HG03571 (cell line): Measurements from ENCODE around the gene AHNAK2.

ENCODE experiments used
- ATAC-seq: cut with Tn5 transposase; IDR thresholded peaks from one replicate; pipeline ENCODE4 v1.9.1; 2021; ENCODE audit not compliant: unreplicated experiment

The AHNAK2 gene

DNA sequence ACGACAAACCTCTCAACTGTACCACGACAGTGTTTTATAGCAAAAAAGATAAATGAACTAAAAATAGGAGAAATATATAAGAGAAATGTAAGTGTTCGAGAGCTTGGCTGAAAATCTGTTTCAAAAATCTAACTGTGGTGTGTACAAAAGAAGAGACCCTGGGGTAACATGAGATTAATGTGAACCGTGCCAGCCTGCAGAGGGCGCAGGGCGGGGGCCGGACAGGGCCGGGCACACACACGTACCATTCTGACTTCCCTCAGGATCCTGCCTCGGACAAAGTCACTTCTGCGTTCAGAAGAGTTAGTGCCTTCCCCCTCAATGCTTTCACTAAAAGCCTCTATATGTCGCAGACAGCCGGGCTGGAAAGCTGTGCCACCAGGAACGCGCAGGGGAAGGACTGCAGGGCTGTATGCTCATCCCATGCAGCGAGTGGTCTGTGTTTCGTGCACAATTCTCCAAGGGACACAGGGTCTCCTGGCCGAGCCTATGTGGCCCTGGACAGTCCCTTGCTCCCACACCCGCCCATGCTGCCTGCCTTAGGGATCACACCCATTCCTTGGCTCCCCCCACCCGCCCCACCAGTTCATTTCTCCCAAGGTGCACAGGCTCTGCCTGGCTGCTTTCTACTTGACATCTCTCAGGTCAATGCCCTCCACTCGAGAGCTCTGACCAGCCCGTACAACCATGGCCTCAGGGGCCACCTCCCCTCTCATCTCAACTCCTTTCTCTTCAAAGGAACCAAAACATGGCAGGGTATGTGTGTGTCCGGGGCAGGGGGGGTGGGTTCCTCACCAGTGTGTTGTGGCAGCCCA is 34.2 kb upstream of the AHNAK2 start:
- ATAC-seq = no peak

DNA sequence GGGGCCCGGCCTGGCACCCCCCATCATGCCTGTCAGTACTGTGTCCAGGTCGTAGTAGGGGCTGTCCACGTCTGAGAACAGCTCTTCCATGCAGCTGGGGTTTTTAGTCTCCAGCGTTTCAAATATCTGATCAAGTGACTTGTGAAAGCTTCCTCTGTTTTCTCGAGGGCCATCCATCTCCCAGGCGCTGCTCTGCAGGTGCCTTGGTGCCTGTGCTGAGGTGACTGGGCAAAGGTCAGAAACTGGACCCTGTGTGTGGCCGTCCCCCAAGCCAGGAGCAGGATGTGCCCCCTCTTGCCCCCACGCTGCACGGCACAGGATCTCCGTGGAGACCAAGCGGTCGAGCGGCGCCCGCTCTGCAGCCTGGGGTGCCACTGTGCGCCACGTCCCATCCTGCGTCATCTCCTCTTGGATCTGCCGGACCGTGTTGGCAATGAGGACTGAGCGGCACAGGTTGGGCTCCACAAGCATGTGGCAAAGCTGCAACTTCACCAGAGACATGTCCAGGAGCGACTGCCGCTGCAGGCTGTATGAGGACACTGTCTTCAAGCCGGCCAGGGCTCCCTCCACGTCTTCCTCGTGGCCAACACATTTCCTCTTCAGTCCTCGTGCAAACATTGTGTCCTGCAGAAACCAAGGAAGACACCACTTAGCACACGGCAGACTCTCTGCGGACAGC is 33.3 kb upstream of the AHNAK2 start:
- no peak for ATAC-seq

DNA sequence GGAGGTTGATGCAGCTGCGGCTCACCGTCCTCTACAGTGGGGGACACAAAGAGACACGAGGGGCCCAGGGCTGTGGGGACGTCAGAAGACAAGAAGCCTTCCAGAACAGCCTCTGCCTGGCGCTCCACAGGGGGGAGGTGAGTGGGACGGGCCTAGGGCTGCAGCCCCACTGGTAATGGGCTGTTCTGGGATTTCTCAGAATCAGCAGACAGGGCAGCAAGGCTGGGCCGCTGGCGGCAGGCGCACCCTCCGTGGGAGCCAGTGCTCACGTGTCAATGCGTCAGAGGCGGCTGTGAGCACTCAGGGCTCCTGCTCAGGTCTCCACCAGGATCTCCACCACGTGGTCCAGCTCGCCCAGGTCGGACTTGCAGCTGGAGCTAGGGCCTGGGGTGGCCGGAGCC is 32.7 kb upstream of the AHNAK2 start:
- ATAC-seq = no peak

DNA sequence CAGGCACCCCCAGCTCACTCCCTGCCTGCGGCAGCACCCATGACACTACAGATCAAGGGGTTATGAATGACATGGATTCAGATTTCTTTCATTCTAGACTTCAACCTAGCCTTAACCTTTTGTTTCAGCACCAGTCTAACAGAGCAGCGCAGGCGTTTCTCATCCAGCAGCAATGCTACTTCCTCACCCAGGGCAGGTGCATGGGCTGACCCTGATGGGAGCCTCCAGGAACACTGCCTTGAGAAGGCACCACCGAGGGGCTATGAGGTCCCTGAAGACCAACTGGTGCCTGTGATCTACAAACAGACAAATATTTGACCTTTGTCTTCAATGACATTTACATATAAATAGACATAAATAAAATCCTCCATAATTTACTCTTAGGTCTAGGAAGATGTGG is 31.9 kb upstream of the AHNAK2 start:
- ATAC-seq = no peak

DNA sequence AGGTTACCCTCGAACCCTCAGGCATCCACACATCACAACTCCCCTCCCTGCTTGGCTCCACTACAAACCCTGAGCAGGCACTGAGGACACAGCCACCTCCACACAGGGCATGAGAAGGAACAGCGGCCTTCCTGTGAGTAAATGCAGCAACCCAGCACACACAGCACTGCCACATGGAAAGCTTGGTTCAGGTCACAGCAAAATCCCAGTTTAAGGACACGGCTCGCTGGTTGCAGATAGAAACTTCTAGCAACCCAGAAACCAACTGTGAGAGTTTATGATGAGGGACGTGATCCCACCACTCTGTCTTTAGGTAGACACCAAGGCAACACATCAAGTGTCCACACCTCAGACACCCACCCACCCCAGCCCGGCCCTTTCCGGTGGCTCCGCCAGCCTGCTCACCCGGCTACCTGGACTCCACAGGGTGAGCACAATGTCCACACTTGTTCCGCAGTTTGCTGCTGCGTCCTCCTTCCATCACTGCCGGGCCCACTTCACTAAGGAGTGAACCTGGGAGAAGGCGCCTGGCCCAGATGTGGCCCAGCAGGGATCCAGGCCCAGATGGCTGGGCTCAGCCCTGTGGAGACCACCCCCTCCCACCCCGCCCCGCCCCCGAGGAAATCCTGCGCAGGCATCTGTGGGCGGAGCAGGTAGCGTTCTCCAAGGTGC is 29.6 kb upstream of the AHNAK2 start:
- ATAC-seq = no peak

DNA sequence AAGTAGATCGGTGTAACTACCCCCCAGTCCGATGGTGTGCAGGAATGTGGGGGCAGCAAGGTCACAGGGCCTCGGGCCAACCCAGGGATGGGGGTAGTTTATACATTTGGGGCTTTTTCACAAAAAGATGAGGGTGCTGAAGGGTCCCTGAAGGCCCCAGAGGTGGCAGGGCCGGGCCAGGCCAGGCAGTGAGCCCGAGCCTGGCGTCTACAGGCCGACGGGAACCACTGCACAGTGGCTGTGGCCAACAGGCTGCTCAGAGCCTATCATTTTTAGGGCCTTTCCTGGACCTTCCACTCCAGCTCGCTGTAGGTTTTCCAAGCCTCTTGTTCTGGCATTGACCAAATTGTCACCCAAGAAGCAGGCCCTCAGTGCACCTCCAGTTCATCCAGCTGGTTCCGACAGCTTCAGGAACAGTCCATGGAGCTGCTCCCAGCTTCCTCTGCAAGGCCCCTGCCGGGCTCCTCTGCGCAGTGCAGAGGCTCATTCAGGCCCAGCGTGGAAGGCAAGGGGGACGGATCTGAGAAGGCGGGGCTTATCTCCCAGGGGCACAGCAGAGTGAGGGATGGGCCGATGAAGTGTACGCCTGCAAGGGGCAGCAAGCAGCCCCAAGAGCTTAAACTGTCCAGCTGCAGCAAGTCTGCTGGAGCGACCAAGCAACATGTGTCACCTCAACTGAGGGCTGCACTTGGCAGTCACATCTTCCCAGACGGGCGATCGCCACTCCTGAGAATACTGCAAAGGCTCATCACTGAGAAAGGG is 28.8 kb upstream of the AHNAK2 start:
- no peak for ATAC-seq

DNA sequence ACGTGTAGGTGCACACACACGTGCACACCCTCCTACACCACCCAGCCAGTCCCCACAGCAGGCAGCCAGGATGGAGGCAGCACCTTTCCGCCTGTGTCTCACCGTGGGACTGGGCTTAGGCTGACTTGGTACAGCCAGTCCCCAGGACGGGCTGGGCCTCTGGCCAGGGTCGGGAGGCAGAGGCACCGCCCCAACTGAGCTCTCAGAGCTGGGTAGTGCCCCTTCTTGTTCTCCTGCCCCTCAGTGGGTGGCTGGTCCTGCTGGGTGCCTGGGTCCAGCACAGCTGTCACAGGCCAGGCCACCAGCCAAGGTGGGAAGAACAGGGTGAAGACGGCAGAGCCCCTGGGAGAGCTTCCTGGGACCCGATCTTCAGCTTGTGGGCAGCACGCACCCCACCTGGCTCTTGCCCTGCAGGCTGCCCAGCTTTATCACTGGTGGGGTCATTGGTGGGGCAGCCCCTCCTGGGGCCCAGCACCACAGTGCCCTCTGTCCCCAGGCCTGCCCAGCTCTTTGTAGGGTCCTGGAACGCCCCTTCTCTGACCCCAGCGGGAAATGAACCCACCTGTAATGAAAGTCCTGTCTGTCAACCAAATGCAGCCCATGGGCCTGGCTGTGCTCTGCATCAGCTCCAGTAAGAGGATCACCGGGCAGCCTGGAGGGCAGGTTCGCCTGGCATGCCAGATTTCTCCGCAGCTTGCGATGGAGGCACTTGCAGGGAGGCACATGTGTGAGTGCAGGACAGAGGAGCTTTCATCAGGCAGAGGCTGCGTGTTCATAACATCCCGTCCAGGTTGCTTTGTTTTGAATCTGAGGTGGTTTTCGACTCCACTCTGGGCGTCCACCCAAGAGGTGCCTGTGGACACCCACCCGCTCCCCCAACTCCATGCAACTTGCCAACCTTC is 28.0 kb upstream of the AHNAK2 start:
- ATAC-seq = no peak

DNA sequence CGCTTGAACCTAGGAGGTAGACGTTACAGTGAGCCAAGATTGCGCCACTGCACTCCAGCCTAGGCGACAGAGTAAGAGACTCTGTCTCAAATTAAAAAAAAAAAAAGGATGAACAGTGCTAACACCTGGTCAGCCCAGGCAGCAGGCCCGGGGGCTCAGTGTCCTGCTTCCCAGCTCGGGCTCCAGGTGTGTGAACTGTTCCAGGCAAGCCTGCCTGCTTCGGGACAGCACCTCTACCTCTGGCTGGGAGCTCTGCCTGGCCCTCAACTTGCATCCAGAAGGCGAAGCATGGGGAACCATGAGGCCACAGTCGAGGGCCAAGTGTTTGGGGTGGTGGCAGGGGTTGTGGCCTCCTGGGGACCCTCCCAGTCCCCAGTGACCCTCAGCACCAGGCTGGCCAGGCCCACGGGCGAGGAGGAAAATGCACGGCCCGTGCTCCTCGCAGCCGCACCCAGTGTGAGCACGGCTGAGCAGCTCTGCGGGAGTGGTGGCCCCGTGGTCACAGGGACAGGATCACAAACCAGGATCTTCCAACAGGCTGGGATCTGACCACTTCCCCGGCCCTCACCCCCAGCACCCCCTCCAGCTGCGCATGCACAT is 27.3 kb upstream of the AHNAK2 start:
- ATAC-seq = no peak

DNA sequence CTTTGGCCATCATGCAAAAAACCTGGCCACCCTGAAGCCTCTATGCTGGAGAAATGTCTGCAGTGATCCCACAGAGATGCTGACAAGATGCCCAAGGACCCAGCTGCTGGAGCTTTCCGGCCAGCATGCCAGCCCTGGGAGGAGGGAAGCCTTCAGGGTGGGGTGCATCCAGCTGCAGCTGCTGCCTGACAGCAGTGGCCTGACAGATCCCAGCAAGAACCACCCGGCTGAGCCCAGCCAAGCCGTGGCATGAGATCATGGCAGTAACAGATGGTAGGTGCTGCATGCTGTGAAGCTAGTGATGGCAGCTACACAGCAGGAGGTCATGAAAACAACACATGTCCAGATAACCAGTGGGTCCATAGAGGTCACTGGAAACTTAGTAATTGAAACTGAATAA is 21.2 kb upstream of the AHNAK2 start:
- no peak for ATAC-seq

DNA sequence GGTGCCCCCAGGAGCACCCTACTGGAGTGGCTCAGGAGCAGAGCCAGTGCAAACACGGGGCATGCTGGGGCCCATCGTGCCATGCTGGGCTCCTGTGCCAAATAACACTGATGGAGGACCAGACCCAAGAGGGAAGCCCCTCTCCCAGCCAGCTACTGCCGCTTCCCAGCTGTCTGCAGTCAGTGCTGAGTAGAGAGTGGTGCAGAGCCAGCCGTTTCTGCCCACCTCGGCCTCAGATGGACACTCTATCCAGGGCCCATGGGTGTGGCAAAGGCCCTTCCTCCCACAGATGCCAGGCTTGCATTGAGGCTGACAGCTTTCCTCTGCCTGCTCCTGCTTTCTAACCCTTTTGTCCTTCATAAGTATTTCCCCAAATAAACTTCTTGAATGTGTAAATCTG is 20.6 kb upstream of the AHNAK2 start:
- no peak for ATAC-seq

DNA sequence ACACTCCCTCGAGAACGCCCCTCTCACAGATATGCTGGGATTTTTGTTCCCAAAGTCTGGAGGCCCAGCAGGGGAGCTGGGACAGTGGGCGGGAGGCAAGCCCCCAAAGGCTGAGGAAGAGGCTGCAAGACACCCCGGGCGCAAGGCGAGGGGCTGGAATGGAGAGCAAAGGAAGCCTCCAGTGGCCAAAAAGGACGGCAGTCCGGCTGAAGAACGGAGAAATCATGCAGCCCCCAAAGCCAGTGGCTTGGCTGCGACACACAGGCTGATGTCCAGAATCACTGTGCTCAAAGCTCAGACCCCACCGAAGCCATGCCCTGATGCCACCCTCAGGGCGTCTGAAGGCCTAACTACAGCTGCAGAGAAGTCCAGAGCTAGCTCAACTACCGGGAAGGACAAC is 18.3 kb upstream of the AHNAK2 start:
- no peak for ATAC-seq

DNA sequence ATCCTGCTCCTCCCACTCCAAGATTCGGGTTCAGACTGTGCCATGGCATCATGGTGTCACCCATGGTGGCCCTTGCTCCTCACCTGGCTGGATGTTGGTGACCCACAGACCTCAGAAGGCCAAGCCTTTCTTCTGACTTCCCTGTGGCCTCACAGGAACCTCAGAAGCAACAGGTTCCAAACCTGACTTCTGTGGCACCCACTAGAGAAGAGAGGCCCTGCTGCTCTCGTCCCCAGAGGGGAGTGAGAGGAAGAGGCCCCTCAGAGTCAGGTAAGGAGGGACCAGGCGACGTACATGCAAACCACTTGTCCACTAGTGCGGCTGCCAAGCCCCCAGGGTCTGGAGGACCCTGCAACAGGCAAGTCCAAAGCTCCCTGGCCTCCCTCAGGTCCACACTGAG is 17.9 kb upstream of the AHNAK2 start:
- ATAC-seq = no peak

DNA sequence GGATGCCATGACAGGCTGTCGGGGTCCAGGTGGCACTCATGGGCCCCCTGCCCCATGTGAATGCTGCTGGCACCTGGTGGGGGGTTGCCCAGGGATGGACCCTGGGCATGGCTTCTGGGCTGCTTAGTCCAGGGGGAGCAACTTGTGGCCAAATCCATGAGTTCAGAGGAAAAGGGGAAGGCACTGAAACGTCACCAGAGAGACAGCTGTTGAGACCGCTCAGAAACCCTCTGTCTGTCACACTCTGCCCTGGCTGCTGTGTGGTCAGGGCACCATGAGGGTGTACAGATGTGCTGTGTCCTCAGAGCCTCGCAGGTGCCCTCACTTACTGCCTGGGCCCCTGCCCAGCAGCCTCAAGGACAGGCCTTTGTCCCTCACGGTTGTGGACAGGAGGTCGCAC is 16.8 kb upstream of the AHNAK2 start:
- ATAC-seq = no peak

DNA sequence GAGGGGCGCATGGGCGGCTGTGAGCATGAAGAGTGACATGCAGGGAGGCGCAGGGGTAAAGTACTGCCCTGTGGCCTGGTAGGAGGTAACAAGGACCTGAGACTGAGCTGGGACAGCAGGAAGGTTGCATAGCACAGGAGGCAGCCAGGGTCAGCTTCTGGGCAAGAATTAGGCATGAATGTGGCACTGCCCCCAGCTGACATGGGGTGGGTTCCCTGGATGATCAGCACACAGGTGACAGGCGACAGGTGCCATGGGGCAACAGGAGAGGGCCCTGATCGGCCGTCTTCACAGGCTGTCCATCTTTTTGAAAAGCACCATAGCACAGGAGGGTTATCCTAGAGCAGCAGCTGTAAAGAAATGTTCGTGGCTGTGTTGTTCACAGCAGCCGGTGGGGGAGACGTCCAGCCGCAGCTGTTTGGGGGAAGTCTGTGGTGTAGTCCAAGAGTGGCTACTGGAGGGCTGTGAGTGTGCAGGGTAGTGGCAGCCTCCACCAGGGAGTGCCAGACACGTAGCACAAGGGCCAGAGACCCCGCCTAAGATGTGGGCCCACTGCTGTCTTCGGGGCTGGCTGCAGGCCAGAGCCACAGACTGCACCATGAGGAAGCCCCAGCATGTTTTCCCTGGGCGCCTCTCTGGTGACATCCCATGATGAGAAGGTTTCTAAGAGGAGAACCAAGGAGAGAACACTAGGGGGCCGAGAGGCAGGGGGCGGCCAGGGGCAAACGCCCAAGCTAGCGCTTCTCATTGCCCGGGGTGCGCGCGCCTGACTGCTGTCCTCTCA is 15.8 kb upstream of the AHNAK2 start:
- ATAC-seq = no peak

DNA sequence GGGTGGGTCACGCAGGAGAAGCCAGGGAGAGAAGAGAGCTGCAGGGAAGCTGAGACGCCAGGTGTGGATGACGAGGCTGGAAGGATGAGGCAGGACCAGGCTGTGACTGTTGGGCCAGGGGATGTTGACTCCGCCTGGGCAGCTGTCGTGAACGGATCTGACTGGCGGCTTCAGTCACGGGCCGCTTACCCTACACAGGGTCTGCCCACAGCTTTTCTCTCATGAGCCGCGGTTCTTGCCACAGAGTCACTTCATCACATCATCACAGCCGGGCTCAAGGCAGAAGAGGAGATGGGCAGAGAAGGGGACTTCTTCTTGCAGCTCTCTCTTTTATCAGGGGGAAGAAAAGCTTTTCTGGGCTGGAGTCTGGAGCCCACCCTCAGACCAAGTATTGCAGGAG is 15.1 kb upstream of the AHNAK2 start:
- no peak for ATAC-seq

DNA sequence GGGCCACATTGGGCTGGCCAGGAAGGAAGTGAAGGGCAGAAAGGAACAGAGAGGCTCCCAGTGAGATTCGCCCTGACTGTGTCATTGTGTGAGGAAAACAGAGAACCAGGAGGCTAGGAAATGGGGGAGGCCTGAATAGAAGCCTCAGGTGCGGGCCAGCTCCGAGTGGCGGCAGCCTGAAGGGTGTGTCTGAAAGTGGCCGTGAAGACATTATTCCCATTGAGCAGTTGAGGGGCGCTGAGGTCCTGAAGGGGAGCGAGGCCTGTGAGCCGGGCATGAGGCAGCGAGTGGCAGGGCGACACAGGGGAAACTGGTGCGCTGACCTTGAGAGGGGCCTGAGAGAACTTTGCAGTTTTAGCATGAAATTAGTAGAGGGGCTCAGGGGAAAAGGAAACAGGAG is 14.3 kb upstream of the AHNAK2 start:
- ATAC-seq = no peak

DNA sequence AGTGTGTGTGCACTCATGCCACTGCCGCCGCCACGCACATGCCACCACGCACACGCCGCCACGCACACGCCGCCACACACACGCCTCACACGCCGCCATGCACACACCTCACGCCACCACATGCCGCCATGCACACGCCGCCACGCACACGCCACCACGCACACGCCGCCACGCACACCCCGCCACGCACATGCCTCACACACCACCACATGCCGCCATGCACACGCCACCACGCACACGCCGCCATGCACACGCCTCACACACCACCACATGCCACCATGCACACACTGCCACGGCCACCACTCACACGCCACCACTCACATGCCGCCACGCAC is 13.7 kb upstream of the AHNAK2 start:
- no peak for ATAC-seq

DNA sequence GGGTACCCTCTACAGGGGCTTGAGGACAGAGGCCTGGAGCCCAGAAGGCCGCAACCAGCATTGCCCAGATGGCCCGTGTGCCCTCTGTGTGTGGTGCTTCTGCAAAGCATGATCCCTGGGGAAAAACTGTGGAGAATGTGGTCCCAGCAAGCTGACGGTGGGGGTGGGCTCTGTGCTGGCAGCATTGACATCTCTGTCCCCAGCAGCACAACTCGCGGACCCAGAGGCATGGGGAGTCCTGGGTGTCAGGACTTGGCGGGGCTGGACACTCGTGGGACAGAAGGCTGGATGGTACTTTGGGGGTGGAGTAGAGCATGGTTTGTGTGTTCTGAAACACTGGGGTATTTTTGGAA is 11.8 kb upstream of the AHNAK2 start:
- no peak for ATAC-seq

DNA sequence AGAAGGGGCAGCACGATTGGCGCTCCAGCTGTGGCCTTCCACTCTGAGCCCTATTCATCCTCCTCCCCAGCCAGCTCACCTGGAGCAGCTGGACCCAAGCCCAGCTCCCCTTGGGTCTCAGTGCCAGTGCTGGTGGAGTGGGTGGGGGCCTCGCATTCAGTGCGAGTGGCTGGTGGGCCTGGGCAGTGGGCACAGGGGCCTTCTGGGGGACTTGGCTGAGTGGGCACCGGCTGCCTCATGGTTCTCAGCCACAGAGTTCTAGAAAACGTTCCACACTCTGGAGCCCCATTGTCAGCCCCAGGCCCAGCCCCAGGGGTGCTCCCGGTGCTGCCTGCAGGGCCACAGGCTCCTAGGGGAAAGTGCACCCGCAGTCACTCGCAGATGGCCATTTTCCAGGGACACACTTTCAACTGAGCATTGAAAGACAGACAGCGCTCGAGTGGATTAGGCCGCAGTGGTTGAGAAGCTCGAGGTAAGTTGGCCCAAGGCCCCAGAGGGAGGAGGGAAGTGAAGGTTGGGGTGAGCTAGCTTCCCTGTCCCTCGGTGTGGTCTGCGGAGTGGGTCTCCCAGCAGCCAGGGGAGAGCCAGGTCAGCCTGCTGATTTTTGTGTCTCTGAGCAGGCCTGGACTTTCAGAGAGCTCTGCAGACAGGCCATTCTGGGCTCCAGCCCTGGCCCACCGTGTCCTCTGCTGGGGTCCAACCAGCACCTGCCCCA is 11.2 kb upstream of the AHNAK2 start:
- no peak for ATAC-seq
